Measurements from ENCODE around the gene LRRC4C. TPM values are rescaled to one million over a fixed set of nuclear protein-coding genes. Genes with fewer than 3 reads are reported as not detected.

LRRC4C gene
- polyA plus RNA-seq, 1 experiment, result 0.02 TPM

- Histone ChIP-seq H3K27me3 (ENCODE audit: control insufficient read depth, insufficient read depth, low read length) (no peaks in the 10 kb centered on the region), H3K4me3 (ENCODE audit: low read depth, low read length) (no peak overlapping the region), H3K9me3 (ENCODE audit: control insufficient read depth, insufficient read depth, low read length) (no peaks in the 10 kb centered on the region), H3K27ac (ENCODE audit: low read depth, low read length) (no peak overlapping the region)
- no peak for TF ChIP-seq CTCF (IDR thresholded peaks at IDR 0.05; ENCODE audit: low read depth, low read length)
- POLR2A ChIA-PET, result no interaction called here
- no peak for DNase-seq (ENCODE audit: low read depth, low spot score)
- CTCF ChIA-PET, result no interaction called here
Observed at GRCh38 chr11:41047229-41047628, 412.2 kb downstream of the LRRC4C start.

- H3K9me3 ChIP-seq (ENCODE audit: control insufficient read depth, insufficient read depth, low read length), result no peaks in the 10 kb centered on the region
- no peak overlapping the region for H3K27ac ChIP-seq (ENCODE audit: low read depth, low read length)
- no peak for DNase-seq (ENCODE audit: low read depth, low spot score)
- POLR2A ChIA-PET, result no interaction called here
- H3K27me3 ChIP-seq (ENCODE audit: control insufficient read depth, insufficient read depth, low read length), result no peaks in the 10 kb centered on the region
- no peak for TF ChIP-seq CTCF (IDR thresholded peaks at IDR 0.05; ENCODE audit: low read depth, low read length)
- CTCF ChIA-PET, result no interaction called here
- H3K4me3 ChIP-seq (ENCODE audit: low read depth, low read length), result no peak overlapping the region
Observed at GRCh38 chr11:41045266-41045665, 414.2 kb downstream of the LRRC4C start.

DNA sequence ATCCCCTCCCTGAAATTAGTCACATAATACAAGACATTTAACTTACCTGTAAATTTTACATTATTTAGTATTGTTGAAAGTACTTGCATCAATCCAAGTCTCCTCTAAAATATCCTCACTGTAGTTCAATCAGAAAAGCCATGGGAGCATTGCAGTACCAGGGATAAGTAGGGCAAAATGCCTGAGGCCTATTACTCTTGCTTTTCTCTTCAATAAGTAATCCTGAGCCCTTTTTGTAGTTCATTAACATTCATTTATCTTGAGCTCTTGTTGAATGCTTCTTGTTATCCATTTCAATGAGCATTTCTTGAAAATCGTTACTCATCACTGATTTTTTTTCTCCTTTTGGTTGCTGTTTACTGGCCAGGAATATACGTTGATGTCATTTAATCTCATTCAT is 414.7 kb downstream of the LRRC4C start:
- no peak for TF ChIP-seq CTCF (IDR thresholded peaks at IDR 0.05; ENCODE audit: low read depth, low read length)
- DNase-seq (ENCODE audit: low read depth, low spot score), result no peak
- ChIA-PET POLR2A (no interaction called here), CTCF (no interaction called here)
- Histone ChIP-seq H3K27ac (ENCODE audit: low read depth, low read length) (no peak overlapping the region), H3K27me3 (ENCODE audit: control insufficient read depth, insufficient read depth, low read length) (no peaks in the 10 kb centered on the region), H3K4me3 (ENCODE audit: low read depth, low read length) (no peak overlapping the region), H3K9me3 (ENCODE audit: control insufficient read depth, insufficient read depth, low read length) (peaks cover 2% of the 10 kb centered on the region; the same call in 1 of the 2 replicates)

DNA sequence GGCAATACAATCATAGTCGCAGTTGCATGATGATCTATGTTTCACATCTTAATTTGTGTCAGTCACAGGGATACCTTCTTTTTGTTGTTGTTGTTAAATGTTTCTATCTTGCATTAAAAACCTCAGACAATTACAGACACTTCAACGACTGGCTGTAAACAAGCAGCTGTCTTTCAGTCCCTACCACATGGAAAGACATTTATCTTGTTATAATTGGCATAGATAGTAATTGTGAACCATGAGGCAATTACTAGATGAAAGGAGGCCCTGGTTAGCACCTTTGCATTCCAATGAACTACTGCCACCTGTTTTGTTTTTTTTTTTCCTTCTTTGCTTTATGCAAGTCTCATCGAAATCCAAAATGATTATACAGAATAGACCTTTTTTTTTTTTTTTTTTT is 416.8 kb downstream of the LRRC4C start:
- Histone ChIP-seq H3K27me3 (ENCODE audit: control insufficient read depth, insufficient read depth, low read length) (no peaks in the 10 kb centered on the region), H3K4me3 (ENCODE audit: low read depth, low read length) (no peak overlapping the region), H3K9me3 (ENCODE audit: control insufficient read depth, insufficient read depth, low read length) (peaks cover 4% of the 10 kb centered on the region; the same call in 1 of the 2 replicates), H3K27ac (ENCODE audit: low read depth, low read length) (no peak overlapping the region)
- no peak for TF ChIP-seq CTCF (IDR thresholded peaks at IDR 0.05; ENCODE audit: low read depth, low read length)
- ChIA-PET POLR2A (no interaction called here), CTCF (no interaction called here)
- no peak for DNase-seq (ENCODE audit: low read depth, low spot score)

DNA sequence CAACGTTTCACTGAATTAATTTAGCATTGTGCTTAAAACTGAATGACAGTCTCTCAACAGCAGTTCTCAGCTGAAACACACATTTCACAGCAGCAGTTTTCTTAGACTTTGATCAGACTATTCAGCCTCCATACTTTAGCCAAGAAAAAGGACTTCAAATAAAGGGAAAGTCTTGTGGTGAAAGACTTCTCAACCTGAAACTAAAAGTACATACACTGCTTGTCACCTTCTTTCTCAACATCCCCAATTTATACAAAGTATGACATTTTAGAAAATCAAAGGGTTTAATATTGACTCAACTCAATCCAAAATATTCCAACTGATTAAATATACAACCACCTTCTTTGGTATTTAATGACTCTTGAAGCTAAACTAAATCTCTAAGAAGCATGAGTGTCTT is 419.0 kb downstream of the LRRC4C start:
- CTCF ChIA-PET, result no interaction called here
- POLR2A ChIA-PET, result no interaction called here

More for the DNA sequence above, 419.0 kb downstream of the LRRC4C start:
- DNase-seq (ENCODE audit: low read depth, low spot score), result no peak
- Histone ChIP-seq H3K4me3 (ENCODE audit: low read depth, low read length) (no peak overlapping the region), H3K27me3 (ENCODE audit: control insufficient read depth, insufficient read depth, low read length) (no peaks in the 10 kb centered on the region), H3K27ac (ENCODE audit: low read depth, low read length) (no peak overlapping the region), H3K9me3 (ENCODE audit: control insufficient read depth, insufficient read depth, low read length) (peaks cover 4% of the 10 kb centered on the region; the same call in 1 of the 2 replicates)
- TF ChIP-seq CTCF (IDR thresholded peaks at IDR 0.05; ENCODE audit: low read depth, low read length), result no peak

Data from AG04450 (cell line).